Amniotic epithelial cell (primary cell): ENCODE measurements around the gene RNGTT.
A peak's percentile ranks its signal among the peaks of the same experiment; 100 is the strongest.
"Not testable (repeated sequence)": the region's sequence is repeated elsewhere in the genome, so short reads cannot be mapped to it uniquely, and the experiment has no call there.

Experiments used
- DNase-seq: peaks from one replicate; pipeline ENCODE4 v3.0.0-alpha.2; 2010; ENCODE audit warnings: low read depth

RNGTT gene

GRCh38 chr6:88970301-88970700 lies 6.9 kb upstream of the RNGTT start:
- DNase-seq: no peak

DNA sequence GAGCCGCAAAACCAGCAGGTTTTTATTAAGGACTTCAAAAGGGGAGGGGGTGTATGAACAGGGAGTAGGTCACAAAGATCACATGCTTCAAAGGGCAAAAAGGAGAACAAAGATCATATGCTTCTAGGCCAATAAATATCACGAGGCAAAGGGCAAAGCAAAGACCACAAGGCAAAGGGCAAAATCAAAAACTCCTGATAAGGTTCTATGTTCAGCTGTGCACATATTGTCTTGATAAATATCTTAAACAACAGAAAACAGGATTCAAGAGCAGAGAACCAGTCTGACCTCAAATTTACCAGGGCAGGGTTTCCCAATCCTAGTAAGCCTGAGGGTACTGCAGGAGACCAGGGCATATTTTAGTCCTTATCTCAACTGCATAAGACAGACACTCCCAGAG lies 5.8 kb upstream of the RNGTT start:
- DNase-seq: not testable (repeated sequence)

GRCh38 chr6:88967891-88968290 lies 4.5 kb upstream of the RNGTT start:
- DNase-seq: no peak

GRCh38 chr6:88965691-88966090 lies 2.3 kb upstream of the RNGTT start:
- DNase-seq: no peak

GRCh38 chr6:88964509-88964908 lies 1.1 kb upstream of the RNGTT start:
- DNase-seq: no peak

GRCh38 chr6:88958842-88959241 lies 4.6 kb downstream of the RNGTT start:
- no peak for DNase-seq

GRCh38 chr6:88953550-88954386 lies 9.7 kb downstream of the RNGTT start:
- no peak for DNase-seq

GRCh38 chr6:88952065-88952704 lies 11.2 kb downstream of the RNGTT start:
- peak; percentile 32 for DNase-seq

DNA sequence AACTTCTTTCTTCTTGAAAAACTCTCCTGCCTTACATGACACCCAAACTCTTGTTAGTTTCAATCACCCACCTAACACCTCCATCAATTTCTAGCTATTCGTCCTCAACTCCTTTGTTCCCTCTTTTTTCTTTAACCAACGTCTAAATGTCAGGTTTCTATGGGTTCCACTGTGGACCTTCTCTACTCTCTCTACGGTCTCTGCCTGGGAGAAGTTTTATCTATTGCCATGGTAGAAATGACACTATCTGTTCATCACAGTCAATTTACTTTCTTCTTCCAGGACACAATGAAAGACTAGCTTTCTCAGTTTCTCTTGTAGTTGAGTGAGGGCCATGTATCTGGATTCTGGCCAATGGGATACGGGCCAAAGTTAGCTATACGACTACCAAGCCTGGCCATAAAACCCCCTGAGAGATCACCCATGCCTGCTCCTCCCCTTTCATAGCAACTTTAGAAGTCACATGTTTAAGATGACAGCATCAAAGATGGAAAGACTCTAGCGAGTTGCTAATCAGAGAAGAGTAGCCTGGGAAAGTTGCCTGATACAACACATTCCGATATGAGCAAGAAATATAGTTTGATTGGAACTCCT lies 17.9 kb downstream of the RNGTT start:
- no peak for DNase-seq

- no peak for DNase-seq
Measured at GRCh38 chr6:88933521-88933920, 29.9 kb downstream of the RNGTT start.

- not testable (repeated sequence) for DNase-seq
Measured at GRCh38 chr6:88932019-88932418, 31.4 kb downstream of the RNGTT start.

- DNase-seq: peak; percentile 45
Measured at GRCh38 chr6:88922775-88923548, 40.5 kb downstream of the RNGTT start.

DNA sequence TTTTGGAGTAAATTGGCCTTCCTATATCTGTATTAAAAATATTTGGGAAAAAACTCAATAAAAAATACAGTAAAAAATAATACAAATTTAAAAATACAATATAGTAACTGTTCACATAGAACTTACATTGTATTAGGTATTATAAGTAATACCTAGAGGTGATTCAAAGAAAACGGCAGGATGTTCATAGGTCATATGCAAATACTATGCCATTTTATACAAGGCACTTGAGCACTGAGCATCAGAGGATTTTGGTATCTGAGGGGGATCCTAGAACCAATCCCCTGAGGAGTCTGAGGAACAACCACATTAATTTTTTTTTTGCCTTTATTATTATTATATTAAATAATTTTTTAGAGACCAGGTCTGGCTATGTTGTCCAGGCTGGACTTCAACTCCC lies 41.7 kb downstream of the RNGTT start:
- no peak for DNase-seq

GRCh38 chr6:88920774-88921733 lies 42.4 kb downstream of the RNGTT start:
- no peak for DNase-seq

DNA sequence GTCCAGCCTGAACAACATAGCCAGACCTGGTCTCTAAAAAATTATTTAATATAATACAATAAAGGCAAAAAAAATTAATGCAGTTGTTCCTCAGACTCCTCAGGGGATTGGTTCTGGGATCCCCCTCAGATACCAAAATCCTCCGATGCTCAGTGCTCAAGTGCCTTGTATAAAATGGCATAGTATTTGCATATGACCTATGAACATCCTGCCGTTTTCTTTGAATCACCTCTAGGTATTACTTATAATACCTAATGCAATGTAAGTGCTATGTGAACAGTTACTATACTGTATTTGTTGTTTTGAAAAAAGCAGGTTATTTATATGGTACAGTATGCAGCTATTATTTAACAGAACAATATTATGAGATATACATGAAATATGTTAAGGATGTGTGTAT lies 43.3 kb downstream of the RNGTT start:
- DNase-seq: no peak

DNA sequence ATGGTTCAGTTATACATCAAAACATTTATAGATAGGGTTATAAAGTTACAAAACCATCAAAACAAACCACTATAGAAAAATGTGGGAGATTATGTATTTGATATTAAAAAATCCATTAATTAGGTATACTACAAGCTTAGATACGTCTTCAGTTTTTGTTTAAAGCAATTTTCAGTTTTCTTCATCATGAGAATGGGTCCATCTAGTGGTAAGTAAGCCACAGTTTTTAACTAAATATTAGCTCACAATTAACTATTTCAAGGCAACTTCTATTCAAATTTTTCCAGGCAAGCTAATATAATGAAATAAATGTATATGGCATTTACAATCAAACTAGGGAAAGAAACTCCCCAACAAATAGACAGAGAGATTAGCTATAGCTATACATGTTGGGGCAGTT lies 44.4 kb downstream of the RNGTT start:
- DNase-seq: no peak

DNA sequence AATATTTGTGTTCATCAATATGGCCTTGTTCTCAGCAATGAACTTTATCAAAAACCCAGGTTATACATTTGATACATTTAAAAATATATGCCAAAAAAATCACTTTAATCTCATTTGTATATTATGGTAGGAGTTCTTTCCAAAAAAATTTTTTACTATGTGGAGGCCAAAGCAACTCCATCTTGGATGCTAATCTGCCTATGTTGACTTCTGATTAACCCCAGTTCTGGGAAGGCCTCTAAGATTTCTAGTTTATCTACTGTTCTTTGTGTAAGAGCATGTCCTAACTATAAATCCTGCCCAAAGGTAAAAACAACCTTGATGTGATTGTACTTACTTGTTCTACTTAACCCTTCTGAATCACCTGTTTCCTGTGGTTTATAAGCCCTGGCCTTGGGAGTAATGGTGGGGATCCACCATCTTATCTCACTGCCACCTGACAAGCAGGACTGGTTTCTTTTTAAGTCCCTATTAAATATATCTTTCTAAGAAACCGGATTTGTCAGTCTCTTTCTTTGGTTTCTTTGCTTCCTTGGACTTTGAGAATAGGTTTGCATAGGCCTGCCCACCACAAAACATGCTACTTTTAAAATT lies 46.7 kb downstream of the RNGTT start:
- peak; percentile 14 for DNase-seq

DNA sequence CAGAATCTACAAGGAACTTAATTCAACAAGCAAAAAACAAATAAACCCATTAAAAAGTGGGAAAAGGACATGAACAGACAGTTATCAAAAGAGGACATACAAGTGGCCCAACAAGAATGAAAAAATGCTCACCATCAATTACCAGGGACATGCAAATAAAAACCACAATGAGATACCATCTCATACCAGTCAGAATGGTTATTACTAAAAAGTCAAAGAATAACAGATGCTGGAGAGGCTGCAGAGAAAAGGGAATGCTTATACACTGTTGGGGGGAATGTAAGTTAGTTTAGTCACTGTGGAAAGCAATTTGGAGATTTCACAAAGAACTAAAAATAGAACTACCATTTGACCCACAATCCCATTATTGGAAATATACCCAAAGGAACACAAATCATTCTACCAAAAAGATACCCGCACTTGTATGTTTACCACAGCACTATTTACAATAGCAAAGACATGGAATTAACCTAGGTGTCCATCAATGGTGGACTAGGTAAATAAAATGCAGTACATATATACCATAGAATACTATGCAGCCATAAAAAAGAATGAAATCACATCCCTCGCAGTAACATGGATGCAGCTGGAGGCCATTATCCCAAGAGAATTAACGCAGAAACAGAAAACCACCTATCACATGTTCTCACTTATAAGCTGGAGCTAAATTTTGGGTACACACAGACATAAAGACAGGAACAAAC lies 48.4 kb downstream of the RNGTT start:
- DNase-seq: no peak

DNA sequence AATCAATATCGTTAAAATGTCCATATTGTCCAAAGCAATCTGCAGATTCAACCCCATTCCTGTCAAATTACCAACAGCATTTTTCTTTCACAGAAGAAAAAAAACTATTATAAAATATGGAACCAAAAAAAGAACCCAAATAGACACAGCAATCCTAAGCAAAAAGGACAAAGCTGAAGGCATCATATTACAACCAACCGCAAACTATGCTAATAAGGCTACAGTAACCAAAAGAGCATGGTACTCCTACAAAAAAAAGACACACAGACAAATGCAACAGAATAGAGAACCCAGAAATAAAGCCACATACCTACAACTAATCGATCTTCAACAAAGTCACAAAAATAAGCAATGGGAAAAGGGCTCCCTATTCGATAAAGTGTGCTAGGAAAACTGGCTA lies 49.2 kb downstream of the RNGTT start:
- DNase-seq: no peak

DNA sequence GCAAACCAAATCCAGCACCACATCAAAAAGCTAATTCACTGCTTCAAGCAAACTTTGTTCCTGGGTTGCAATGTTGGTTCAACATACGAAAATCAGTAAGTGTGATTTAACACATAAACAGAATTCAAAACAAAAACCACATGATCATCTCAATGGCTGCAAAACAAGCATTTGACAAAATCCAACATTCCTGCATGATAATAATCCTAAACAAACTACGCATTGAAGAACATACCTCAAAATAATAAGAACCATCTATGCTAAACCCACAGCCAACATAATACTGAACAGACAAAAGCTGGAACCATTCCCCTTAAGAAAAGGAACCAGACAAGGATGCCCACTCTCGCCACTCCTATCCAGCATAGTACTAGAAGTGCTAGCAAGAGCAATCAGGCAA lies 49.9 kb downstream of the RNGTT start:
- DNase-seq: no peak
